GM19023 (cell line): ENCODE data around the gene FOXK2.

Experiments used
- ATAC-seq: cut with Tn5 transposase; IDR thresholded peaks from one replicate; pipeline ENCODE4 v1.9.1; 2021; ENCODE audit warnings: mild to moderate bottlenecking, moderate library complexity; ENCODE audit not compliant: unreplicated experiment

Gene FOXK2

GRCh38 chr17:82518826-82519810 lies at the start of gene FOXK2:
FOXK2 (plus strand) TSS chr17:82519732; CDS start chr17:82519889, 157 bp downstream.
- peak; percentile 91 for ATAC-seq

GRCh38 chr17:82470065-82470464 lies 49.5 kb upstream of the FOXK2 start:
- ATAC-seq = no peak

- ATAC-seq = no peak
These were observed 45.1 kb upstream of the FOXK2 start for GRCh38 chr17:82474223-82475010.

GRCh38 chr17:82475458-82475857 lies 44.1 kb upstream of the FOXK2 start:
- ATAC-seq = no peak

- ATAC-seq = no peak
These were observed 41.6 kb upstream of the FOXK2 start for GRCh38 chr17:82477934-82478333.

- ATAC-seq = no peak
These were observed 39.9 kb upstream of the FOXK2 start for GRCh38 chr17:82479602-82480001.

GRCh38 chr17:82480318-82480717 lies 39.2 kb upstream of the FOXK2 start:
- no peak for ATAC-seq

GRCh38 chr17:82483204-82483660 lies 36.3 kb upstream of the FOXK2 start:
- ATAC-seq = no peak

GRCh38 chr17:82483836-82484235 lies 35.7 kb upstream of the FOXK2 start:
- no peak for ATAC-seq

GRCh38 chr17:82486231-82487094 lies 33.1 kb upstream of the FOXK2 start:
- ATAC-seq = no peak

GRCh38 chr17:82487910-82488309 lies 31.6 kb upstream of the FOXK2 start:
- no peak for ATAC-seq

- ATAC-seq = no peak
These were observed 30.4 kb upstream of the FOXK2 start for GRCh38 chr17:82489117-82489516.

- no peak for ATAC-seq
These were observed 29.6 kb upstream of the FOXK2 start for GRCh38 chr17:82489851-82490511.

- no peak for ATAC-seq
These were observed 28.9 kb upstream of the FOXK2 start for GRCh38 chr17:82490512-82491195.

- no peak for ATAC-seq
These were observed 28.4 kb upstream of the FOXK2 start for GRCh38 chr17:82491196-82491530.

GRCh38 chr17:82491533-82491932 lies 28.0 kb upstream of the FOXK2 start:
- ATAC-seq = no peak

- ATAC-seq = no peak
These were observed 26.8 kb upstream of the FOXK2 start for GRCh38 chr17:82492643-82493225.

- ATAC-seq = no peak
These were observed 26.2 kb upstream of the FOXK2 start for GRCh38 chr17:82493226-82493781.
